Measurements from ENCODE around the gene FRMPD2.
"Not testable (repeated sequence)": the region's sequence is repeated elsewhere in the genome, so short reads cannot be mapped to it uniquely, and the experiment has no call there.

Gene FRMPD2

DNA sequence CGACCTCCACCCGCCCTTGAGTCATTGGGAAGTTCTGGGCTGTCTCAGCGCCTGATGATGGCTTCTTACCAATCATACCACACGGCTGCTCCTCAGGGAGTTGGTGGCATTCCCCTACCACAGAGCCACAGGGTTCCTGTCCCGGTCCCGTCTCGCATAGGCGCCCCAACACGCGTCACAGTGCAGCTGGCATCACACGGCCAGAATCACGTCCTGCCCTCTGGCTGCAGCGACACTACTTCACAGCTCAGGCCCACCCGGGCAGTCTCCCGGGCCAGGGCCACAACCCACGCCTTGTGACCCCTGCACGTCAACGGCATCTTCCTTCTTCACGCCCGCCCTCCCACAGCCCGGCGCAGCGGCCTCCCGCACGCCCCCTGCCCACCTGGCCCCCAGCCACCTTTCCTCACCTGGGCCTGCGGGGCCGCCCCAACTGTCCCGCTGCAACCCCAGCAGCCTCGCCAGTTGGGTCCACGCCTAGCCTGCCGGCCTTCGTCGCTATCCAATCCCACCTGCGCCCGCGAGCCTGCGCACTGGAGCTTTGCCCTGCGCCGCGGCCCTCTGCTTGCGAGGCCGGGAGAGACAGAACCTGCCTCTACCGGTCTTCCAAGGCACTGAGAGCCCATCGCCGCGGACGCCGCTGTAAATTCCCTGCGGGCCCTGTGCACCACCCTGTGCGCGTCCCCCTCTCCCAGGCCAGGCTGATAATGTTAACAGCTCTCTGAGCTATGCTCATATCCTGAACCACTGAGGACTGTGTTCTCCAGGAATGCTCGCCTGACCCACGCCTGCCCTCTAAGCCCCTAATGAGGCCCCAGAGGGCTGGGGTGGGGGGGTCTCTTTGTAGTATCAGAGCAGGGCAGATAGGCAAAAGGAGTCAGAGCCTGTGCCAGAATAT lies 134.3 kb downstream of the FRMPD2 start:
- DNase-seq, result not testable (repeated sequence)

DNA sequence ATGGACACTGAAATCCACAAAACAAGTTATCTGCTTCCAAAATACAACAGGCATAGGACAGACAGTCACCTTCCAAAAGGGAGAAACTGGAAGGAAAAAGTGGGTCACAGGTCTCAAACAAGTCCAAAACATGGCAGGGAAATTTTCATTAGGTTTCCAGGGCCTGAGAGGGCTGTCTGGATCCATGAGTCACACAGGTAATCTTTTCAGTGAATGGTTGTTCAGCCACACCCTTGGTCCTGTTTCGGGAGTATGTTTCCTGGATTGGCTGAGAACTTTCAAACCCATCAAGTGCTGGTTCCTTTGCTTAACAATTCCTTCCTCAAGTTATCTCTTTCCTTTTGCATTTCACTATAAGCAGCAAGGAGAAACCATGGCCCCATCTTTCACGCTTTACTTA lies 145.5 kb downstream of the FRMPD2 start:
- DNase-seq, result not testable (repeated sequence)

DNA sequence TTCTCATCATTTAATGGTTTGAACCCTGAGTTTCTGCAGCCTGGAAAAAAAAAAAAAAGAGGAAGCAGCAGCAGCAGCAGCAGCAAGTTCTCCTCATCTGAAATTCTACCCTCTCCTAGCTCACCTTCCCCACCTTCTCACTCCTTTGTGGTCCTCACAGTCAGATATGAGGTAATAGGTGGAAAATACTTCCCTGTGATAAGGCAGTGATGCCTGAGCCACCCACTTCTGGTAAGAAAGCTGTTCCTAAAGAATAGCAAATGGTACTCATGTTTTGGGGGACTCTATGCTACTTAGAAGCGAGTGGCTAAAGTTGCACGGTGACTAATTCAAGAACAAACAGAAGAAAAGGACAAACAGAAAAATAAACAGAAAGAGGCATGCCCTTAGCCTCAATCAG lies 148.2 kb downstream of the FRMPD2 start:
- DNase-seq, result not testable (repeated sequence)

- not testable (repeated sequence) for DNase-seq
Measured at GRCh38 chr10:48125631-48126030, 148.9 kb downstream of the FRMPD2 start.

GRCh38 chr10:48122618-48123017 lies 151.9 kb downstream of the FRMPD2 start:
- DNase-seq, result not testable (repeated sequence)

DNA sequence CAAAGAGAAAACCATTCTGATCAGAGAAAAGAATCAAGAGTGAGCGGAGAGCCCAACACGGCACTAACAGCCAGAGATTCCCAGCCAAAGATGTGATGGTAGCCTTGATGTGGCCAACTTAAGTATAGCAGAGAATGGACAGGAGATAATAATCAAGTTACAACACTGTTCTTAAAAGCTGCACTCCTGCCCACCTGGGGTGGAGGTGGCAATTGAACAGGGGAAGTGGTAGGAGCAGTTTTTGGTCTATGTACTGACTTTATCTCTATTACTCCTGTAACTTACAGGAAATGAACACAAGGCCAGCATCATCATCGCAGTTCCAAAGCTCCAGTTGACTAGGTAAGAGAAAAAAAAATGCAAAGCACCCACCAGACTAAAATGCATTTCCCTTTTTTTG lies 164.2 kb downstream of the FRMPD2 start:
- DNase-seq, result not testable (repeated sequence)
